ENCODE measurements around the gene CAMK2A.

The CAMK2A gene

GRCh38 chr5:150291388-150292385, 2.1 kb upstream of the CAMK2A start:
- no peak for DNase-seq (ENCODE audit: low read depth)
- no peak for TF ChIP-seq CTCF (IDR thresholded peaks at IDR 0.05; ENCODE audit: low read length, missing control alignments)

GRCh38 chr5:150288791-150289190, 782 bp downstream of the CAMK2A start:
- no peak for DNase-seq (ENCODE audit: low read depth)
- H3K4me3 ChIP-seq (replicated peaks; ENCODE audit: low read depth, low read length): no peak overlapping the region
- TF ChIP-seq CTCF (IDR thresholded peaks at IDR 0.05; ENCODE audit: low read length, missing control alignments): no peak

More at GRCh38 chr5:150291388-150292385, 2.1 kb upstream of the CAMK2A start:
- no peak overlapping the region for H3K4me3 ChIP-seq (replicated peaks; ENCODE audit: low read depth, low read length)

- no peak for DNase-seq (ENCODE audit: low read depth)
- TF ChIP-seq CTCF (IDR thresholded peaks at IDR 0.05; ENCODE audit: low read length, missing control alignments): no peak
- no peak overlapping the region for H3K4me3 ChIP-seq (replicated peaks; ENCODE audit: low read depth, low read length)
Observed at GRCh38 chr5:150288361-150288760, 1.2 kb downstream of the CAMK2A start.

GRCh38 chr5:150286820-150287219, 2.8 kb downstream of the CAMK2A start:
- TF ChIP-seq CTCF (IDR thresholded peaks at IDR 0.05; ENCODE audit: low read length, missing control alignments): peak; percentile 20
- H3K4me3 ChIP-seq (replicated peaks; ENCODE audit: low read depth, low read length): no peak overlapping the region
- DNase-seq (ENCODE audit: low read depth): no peak

GRCh38 chr5:150285114-150285513, 4.5 kb downstream of the CAMK2A start:
- no peak for TF ChIP-seq CTCF (IDR thresholded peaks at IDR 0.05; ENCODE audit: low read length, missing control alignments)
- no peak overlapping the region for H3K4me3 ChIP-seq (replicated peaks; ENCODE audit: low read depth, low read length)
- no peak for DNase-seq (ENCODE audit: low read depth)

- no peak for DNase-seq (ENCODE audit: low read depth)
- TF ChIP-seq CTCF (IDR thresholded peaks at IDR 0.05; ENCODE audit: low read length, missing control alignments): no peak
- H3K4me3 ChIP-seq (replicated peaks; ENCODE audit: low read depth, low read length): no peak overlapping the region
Observed at GRCh38 chr5:150284311-150284710, 5.3 kb downstream of the CAMK2A start.
